ENCODE data around the gene TOPAZ1. TPM values are rescaled to one million over a fixed set of nuclear protein-coding genes. Genes with fewer than 3 reads are reported as not detected.

The TOPAZ1 gene
- total and polyA plus RNA-seq, 9 of the 15 experiments (the other 6 are each of a cell fraction or from before 2014, with no cell fraction given), result 0.01 TPM; not detected in 8

DNA sequence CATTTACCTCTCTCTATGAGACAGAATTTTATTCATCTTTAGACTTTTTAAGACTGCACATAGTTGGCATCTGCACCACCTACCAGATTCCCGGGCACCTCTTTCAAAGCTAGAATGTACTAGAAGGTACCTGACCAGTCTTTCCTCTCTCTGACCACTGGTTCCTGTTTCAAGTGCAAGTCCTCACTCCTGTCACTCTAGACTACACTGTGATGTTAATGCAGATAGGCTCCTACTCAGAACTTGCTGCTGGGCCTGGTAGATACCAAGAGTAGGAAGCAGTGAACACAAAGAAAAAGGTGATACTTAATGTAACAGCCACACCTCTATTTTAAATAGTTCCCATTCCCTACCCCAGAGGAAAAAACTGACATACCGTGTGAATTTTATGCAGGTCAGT is 88.8 kb downstream of the TOPAZ1 start (continued):
- TF ChIP-seq MYC (IDR thresholded peaks at IDR 0.05; ENCODE audit: low read depth, low read length) (no peak), MYC (CRISPR knock-in tag; IDR thresholded peaks at IDR 0.05; ENCODE audit: borderline replicate concordance, low read depth) (no peak), ZNF23 (CRISPR knock-in tag; IDR thresholded peaks at IDR 0.05) (no peak), PYGO2 (tag; IDR thresholded peaks at IDR 0.05) (no peak), POLR2G (IDR thresholded peaks at IDR 0.05; ENCODE audit: low read depth, low read length) (no peak), FIP1L1 (IDR thresholded peaks at IDR 0.05; ENCODE audit: low read depth, low read length, poor library complexity, severe bottlenecking) (no peak), RUNX1 (IDR thresholded peaks at IDR 0.05; ENCODE audit: low read depth) (no peak), CBFA2T3 (IDR thresholded peaks at IDR 0.05) (0 out of 2 replicates have a peak, but pooled peaks have one; percentile 14), ZNF696 (CRISPR knock-in tag; conservative IDR thresholded peaks at IDR 0.05) (no peak), TCF3 (CRISPR knock-in tag; IDR thresholded peaks at IDR 0.05) (peak; percentile 8; the same call in 1 of the 2 replicates), SMARCC2 (IDR thresholded peaks at IDR 0.05; ENCODE audit: low read depth) (no peak)
- TF ChIP-seq, protein P1, sequence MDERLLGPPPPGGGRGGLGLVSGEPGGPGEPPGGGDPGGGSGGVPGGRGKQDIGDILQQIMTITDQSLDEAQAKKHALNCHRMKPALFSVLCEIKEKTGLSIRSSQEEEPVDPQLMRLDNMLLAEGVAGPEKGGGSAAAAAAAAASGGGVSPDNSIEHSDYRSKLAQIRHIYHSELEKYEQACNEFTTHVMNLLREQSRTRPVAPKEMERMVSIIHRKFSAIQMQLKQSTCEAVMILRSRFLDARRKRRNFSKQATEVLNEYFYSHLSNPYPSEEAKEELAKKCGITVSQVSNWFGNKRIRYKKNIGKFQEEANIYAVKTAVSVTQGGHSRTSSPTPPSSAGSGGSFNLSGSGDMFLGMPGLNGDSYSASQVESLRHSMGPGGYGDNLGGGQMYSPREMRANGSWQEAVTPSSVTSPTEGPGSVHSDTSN (CRISPR knock-in tag; IDR thresholded peaks at IDR 0.05; ENCODE audit: low read depth), result peak; percentile 61
- TF ChIP-seq, protein P1 (tag; conservative IDR thresholded peaks at IDR 0.05; ENCODE audit: low read depth), result no peak
- TF ChIP-seq, protein P2, sequence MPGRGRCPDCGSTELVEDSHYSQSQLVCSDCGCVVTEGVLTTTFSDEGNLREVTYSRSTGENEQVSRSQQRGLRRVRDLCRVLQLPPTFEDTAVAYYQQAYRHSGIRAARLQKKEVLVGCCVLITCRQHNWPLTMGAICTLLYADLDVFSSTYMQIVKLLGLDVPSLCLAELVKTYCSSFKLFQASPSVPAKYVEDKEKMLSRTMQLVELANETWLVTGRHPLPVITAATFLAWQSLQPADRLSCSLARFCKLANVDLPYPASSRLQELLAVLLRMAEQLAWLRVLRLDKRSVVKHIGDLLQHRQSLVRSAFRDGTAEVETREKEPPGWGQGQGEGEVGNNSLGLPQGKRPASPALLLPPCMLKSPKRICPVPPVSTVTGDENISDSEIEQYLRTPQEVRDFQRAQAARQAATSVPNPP (IDR thresholded peaks at IDR 0.05; ENCODE audit: borderline replicate concordance, insufficient read depth, insufficient read length), result no peak
- TF ChIP-seq, protein P3, sequence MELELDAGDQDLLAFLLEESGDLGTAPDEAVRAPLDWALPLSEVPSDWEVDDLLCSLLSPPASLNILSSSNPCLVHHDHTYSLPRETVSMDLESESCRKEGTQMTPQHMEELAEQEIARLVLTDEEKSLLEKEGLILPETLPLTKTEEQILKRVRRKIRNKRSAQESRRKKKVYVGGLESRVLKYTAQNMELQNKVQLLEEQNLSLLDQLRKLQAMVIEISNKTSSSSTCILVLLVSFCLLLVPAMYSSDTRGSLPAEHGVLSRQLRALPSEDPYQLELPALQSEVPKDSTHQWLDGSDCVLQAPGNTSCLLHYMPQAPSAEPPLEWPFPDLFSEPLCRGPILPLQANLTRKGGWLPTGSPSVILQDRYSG (tag; conservative IDR thresholded peaks at IDR 0.05; ENCODE audit: low read depth), result no peak
- TF ChIP-seq, protein P4, sequence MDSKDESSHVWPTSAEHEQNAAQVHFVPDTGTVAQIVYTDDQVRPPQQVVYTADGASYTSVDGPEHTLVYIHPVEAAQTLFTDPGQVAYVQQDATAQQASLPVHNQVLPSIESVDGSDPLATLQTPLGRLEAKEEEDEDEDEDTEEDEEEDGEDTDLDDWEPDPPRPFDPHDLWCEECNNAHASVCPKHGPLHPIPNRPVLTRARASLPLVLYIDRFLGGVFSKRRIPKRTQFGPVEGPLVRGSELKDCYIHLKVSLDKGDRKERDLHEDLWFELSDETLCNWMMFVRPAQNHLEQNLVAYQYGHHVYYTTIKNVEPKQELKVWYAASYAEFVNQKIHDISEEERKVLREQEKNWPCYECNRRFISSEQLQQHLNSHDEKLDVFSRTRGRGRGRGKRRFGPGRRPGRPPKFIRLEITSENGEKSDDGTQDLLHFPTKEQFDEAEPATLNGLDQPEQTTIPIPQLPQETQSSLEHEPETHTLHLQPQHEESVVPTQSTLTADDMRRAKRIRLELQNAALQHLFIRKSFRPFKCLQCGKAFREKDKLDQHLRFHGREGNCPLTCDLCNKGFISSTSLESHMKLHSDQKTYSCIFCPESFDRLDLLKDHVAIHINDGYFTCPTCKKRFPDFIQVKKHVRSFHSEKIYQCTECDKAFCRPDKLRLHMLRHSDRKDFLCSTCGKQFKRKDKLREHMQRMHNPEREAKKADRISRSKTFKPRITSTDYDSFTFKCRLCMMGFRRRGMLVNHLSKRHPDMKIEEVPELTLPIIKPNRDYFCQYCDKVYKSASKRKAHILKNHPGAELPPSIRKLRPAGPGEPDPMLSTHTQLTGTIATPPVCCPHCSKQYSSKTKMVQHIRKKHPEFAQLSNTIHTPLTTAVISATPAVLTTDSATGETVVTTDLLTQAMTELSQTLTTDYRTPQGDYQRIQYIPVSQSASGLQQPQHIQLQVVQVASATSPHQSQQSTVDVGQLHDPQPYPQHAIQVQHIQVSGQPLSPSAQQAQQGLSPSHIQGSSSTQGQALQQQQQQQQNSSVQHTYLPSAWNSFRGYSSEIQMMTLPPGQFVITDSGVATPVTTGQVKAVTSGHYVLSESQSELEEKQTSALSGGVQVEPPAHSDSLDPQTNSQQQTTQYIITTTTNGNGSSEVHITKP (IDR thresholded peaks at IDR 0.05; ENCODE audit: partially characterized antibody), result peak; percentile 32
- TF ChIP-seq, protein P5, sequence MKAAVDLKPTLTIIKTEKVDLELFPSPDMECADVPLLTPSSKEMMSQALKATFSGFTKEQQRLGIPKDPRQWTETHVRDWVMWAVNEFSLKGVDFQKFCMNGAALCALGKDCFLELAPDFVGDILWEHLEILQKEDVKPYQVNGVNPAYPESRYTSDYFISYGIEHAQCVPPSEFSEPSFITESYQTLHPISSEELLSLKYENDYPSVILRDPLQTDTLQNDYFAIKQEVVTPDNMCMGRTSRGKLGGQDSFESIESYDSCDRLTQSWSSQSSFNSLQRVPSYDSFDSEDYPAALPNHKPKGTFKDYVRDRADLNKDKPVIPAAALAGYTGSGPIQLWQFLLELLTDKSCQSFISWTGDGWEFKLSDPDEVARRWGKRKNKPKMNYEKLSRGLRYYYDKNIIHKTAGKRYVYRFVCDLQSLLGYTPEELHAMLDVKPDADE (conservative IDR thresholded peaks at IDR 0.05; ENCODE audit: control insufficient read depth, low read depth, low read length), result no peak
- TF ChIP-seq, protein P6, sequence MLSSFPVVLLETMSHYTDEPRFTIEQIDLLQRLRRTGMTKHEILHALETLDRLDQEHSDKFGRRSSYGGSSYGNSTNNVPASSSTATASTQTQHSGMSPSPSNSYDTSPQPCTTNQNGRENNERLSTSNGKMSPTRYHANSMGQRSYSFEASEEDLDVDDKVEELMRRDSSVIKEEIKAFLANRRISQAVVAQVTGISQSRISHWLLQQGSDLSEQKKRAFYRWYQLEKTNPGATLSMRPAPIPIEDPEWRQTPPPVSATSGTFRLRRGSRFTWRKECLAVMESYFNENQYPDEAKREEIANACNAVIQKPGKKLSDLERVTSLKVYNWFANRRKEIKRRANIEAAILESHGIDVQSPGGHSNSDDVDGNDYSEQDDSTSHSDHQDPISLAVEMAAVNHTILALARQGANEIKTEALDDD (IDR thresholded peaks at IDR 0.05), result peak; percentile 66

All from K562 (cell line).